ENCODE results near the gene CYP4F2.

The CYP4F2 gene, protein sequence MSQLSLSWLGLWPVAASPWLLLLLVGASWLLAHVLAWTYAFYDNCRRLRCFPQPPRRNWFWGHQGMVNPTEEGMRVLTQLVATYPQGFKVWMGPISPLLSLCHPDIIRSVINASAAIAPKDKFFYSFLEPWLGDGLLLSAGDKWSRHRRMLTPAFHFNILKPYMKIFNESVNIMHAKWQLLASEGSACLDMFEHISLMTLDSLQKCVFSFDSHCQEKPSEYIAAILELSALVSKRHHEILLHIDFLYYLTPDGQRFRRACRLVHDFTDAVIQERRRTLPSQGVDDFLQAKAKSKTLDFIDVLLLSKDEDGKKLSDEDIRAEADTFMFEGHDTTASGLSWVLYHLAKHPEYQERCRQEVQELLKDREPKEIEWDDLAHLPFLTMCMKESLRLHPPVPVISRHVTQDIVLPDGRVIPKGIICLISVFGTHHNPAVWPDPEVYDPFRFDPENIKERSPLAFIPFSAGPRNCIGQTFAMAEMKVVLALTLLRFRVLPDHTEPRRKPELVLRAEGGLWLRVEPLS

DNA sequence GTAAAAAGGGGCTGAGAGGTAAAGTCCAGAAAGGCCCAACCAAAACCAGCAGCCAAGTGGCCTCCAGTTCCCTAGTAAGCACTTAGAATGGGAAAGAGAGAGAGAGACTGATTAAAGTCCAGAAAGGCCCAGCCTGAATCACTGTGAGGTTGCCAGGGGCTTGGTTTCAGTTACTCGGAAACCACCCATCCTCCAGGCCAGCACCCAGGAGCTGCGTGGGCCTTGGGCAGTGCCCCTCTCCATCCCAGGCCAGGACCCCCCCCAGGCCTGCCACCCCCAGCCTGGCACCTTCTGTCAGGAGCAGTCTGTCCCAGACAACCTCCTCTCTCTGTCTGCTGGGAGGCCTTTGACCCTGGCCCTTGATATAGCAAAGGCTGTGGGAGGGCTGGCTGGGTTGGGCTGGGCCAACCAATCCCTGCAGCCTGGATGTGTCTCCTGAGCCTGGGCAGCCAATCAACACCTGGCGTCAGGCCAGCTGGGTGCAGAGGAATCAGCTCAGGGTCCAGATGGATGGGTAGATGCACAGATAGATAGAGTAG lies at the start of gene CYP4F2:
CYP4F2 (minus strand) TSS at position 337 of the 539 bp plus-strand sequence. CDS start 463 bp downstream, outside the sequence.
- no peak within 1 kb of the TSS for H3K4me3 ChIP-seq (ENCODE audit: low read length)
- no peak for DNase-seq (ENCODE audit: low read depth)
- TF ChIP-seq, protein P1, sequence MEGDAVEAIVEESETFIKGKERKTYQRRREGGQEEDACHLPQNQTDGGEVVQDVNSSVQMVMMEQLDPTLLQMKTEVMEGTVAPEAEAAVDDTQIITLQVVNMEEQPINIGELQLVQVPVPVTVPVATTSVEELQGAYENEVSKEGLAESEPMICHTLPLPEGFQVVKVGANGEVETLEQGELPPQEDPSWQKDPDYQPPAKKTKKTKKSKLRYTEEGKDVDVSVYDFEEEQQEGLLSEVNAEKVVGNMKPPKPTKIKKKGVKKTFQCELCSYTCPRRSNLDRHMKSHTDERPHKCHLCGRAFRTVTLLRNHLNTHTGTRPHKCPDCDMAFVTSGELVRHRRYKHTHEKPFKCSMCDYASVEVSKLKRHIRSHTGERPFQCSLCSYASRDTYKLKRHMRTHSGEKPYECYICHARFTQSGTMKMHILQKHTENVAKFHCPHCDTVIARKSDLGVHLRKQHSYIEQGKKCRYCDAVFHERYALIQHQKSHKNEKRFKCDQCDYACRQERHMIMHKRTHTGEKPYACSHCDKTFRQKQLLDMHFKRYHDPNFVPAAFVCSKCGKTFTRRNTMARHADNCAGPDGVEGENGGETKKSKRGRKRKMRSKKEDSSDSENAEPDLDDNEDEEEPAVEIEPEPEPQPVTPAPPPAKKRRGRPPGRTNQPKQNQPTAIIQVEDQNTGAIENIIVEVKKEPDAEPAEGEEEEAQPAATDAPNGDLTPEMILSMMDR (conservative IDR thresholded peaks at IDR 0.05; ENCODE audit: low read depth, low read length): no peak

DNA sequence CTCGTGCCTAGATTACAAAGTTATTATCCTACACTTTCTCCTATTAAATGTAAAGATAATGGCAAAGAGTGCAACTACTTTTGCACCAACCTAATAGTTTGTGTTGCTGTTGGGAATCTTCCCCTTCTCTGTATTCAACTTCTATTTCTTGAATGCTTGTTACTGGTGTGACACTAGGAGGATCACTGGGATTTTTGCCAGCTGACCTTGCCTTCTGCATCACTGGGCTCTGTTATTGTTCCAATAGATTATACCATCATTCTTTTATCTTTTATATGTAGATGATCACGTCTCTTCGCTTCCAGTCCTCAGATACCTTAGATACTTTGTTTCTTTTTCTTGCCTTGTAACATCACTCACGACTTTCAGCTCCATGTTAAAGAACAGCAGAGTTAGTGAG lies 47.4 kb upstream of the CYP4F2 start:
- H3K4me3 ChIP-seq (ENCODE audit: low read length): no peak overlapping the region
- TF ChIP-seq, protein P1 (conservative IDR thresholded peaks at IDR 0.05; ENCODE audit: low read depth, low read length): no peak
- no peak for DNase-seq (ENCODE audit: low read depth)

DNA sequence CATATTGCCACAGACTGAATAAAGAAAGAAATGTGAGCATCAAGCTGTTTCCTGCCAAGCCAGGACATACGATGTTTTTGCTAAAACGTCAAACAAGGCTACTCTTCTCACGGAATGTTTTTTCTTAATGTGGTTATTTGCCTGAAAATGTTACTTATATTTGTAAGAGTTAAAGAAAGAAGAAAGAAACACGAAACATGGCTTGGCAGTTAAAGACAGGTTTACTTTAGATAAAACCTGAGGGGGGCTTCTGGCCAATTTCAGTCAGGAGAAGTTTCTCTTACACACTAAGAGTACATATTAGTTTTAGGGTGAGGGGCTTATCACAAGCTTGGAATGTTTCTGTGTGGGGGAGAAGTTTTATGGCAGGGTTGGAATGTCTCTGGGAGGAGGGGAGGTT lies 46.5 kb upstream of the CYP4F2 start:
- DNase-seq (ENCODE audit: low read depth): no peak
- H3K4me3 ChIP-seq (ENCODE audit: low read length): no peak overlapping the region
- TF ChIP-seq, protein P1 (conservative IDR thresholded peaks at IDR 0.05; ENCODE audit: low read depth, low read length): no peak

DNA sequence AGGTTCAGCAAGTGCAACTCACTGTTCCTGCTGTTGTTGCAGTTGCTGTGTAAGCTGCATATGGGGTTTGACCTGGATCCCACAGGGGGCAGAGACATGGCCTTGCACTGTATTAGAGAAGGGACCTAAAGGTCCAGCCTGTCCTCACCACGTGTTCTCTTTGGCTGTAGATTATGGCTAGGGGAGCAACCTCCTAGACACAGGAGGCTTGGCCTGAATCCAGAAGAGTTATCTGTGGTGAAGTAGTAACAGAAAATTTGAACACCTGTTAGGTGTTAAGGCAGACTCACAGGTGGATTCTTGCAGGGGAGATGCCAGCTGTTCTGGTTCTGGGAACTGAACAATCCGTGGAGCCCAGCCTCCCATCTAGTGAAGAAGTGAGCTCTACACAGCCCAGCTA lies 39.9 kb upstream of the CYP4F2 start:
- TF ChIP-seq, protein P1 (conservative IDR thresholded peaks at IDR 0.05; ENCODE audit: low read depth, low read length): no peak
- H3K4me3 ChIP-seq (ENCODE audit: low read length): no peak overlapping the region
- DNase-seq (ENCODE audit: low read depth): no peak

DNA sequence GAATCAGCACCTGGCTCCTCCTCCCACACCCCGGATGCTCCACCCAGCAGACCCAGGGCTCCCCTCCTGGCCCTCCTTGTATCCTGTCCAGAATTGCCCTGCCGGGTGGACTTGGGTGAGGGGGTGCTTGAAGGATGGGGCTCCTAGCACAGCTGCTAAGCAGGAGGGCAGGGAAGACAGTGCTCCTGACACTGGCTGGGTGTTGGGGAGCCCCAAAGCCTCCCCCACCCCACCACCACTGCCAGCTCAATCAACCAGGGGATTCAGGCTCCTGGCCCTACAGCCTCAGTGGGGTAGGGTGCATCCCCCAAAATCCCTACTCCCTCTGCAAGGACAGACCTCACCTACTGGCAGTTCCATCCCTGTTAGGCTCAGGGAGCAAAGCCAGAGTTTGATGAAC lies 39.1 kb upstream of the CYP4F2 start:
- no peak overlapping the region for H3K4me3 ChIP-seq (ENCODE audit: low read length)
- TF ChIP-seq, protein P1 (conservative IDR thresholded peaks at IDR 0.05; ENCODE audit: low read depth, low read length): no peak
- no peak for DNase-seq (ENCODE audit: low read depth)

DNA sequence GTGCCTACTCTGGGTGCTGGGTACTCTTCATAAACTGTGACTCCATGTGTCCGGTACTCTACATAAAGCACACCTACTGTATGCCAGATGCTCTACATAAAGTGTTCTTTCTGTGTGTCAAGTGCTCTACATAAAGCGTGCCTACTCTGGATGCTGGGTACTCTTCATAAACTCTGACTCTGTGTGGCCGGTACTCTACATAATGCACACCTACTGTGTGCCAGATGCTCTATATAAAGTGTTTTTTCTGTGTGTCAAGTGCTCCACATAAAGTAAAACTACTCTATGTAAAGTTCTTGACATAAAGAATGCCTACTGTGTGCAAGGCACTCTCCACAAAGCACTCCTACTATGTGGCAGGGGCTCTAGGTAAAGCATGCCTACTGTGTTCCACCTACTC lies 38.3 kb upstream of the CYP4F2 start:
- H3K4me3 ChIP-seq (ENCODE audit: low read length): no peak overlapping the region
- TF ChIP-seq, protein P1 (conservative IDR thresholded peaks at IDR 0.05; ENCODE audit: low read depth, low read length): no peak
- DNase-seq (ENCODE audit: low read depth): no peak
